ENCODE measurements around the gene PGM5. TPM values are rescaled to one million over a fixed set of nuclear protein-coding genes. Genes with fewer than 3 reads are reported as not detected.

The PGM5 gene
- total and polyA plus RNA-seq, 2 donors (not counting 3 experiments of a cell fraction or from before 2014, with no cell fraction given) = 0.14 to 1.9 TPM

DNA sequence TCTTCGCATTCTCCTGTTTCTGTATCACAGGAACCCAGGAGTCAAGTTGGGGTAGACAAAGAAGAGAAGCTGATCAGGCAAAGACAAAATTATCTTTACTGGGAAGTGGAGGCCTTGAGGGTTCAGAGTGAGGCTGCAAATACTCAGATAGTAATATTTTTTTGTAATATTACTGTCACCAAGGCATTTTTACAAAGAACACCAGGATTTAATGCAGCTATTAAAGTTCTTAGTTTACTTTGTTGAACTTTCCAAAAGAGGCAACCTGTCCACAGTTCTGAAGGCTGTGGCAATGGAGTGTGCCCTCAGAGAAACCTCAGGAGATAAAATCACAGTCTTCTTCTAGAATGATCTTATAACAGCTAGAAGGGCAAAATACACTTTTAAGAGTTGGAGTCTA, 74.9 kb downstream of the PGM5 start:
- dilution Hi-C loops (cut with MboI; ENCODE audit: extremely low pct_ligation_motif_present, low sequenced_read_pairs) = no loop called here
- H3K4me1 ChIP-seq (ENCODE audit: control insufficient read depth, extremely low read depth, insufficient read depth, low read length) = no peaks in the 10 kb centered on the region
- no peak overlapping the region for H3K27ac ChIP-seq (ENCODE audit: insufficient read depth, low read depth, low read length)
- H4K20me1 ChIP-seq (replicated peaks; ENCODE audit: control insufficient read depth, extremely low read depth, insufficient read depth, low read length) = no peaks in the 10 kb centered on the region
- DNase-seq (ENCODE audit: low read depth, low spot score) (no peak), FAIRE-seq (no peak)
- H3K79me2 ChIP-seq (ENCODE audit: control insufficient read depth, insufficient read depth, low read length) = no peaks in the 10 kb centered on the region
- TF ChIP-seq FOS (IDR thresholded peaks at IDR 0.05; ENCODE audit: borderline replicate concordance, insufficient read depth, low read length) (no peak), GATA2 (IDR thresholded peaks at IDR 0.05; ENCODE audit: insufficient read depth, insufficient read length, low read depth, low read length) (no peak), MYC (IDR thresholded peaks at IDR 0.05; ENCODE audit: low read depth, low read length) (no peak), EZH2 (IDR thresholded peaks at IDR 0.05; ENCODE audit: borderline replicate concordance, low read depth, low read length, severe bottlenecking) (no peak)
- TF ChIP-seq, protein P1, sequence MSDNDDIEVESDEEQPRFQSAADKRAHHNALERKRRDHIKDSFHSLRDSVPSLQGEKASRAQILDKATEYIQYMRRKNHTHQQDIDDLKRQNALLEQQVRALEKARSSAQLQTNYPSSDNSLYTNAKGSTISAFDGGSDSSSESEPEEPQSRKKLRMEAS (IDR thresholded peaks at IDR 0.05; ENCODE audit: insufficient read depth, insufficient read length) = no peak
- H3K36me3 ChIP-seq (ENCODE audit: control insufficient read depth in 2 of 2, extremely low read depth in 1 of 2, insufficient read depth in 2 of 2, low read length in 2 of 2) = no peaks in the 10 kb centered on the region
- BruUV-seq (replicated peaks) = no TSS peak
- H3K9ac ChIP-seq (replicated peaks; ENCODE audit: extremely low read depth, insufficient read depth, low read length) = no peak overlapping the region
- intact Hi-C loops (cut with micrococcal nuclease) = no loop called here
- POLR2A ChIA-PET = no interaction called here
- CTCF ChIA-PET = no interaction called here
- no peaks in the 10 kb centered on the region for H3K9me3 ChIP-seq (replicated peaks; ENCODE audit: control insufficient read depth, insufficient read depth, low read length)
- H3K9me1 ChIP-seq (replicated peaks; ENCODE audit: control insufficient read depth, extremely low read depth, insufficient read depth, low read length) = no peaks in the 10 kb centered on the region
- no peaks in the 10 kb centered on the region for H3K27me3 ChIP-seq (ENCODE audit: control insufficient read depth in 2 of 2, insufficient read depth in 2 of 2, low read length in 2 of 2)
- no peak overlapping the region for H3K4me3 ChIP-seq (replicated peaks in 1 of 3; ENCODE audit: insufficient read depth in 1 of 3, low read depth in 1 of 3, low read length in 3 of 3)
- H3K4me2 ChIP-seq (ENCODE audit: insufficient read depth, low read length) = no peak overlapping the region
- no peak overlapping the region for H2AFZ ChIP-seq (ENCODE audit: low read depth, low read length)

DNA sequence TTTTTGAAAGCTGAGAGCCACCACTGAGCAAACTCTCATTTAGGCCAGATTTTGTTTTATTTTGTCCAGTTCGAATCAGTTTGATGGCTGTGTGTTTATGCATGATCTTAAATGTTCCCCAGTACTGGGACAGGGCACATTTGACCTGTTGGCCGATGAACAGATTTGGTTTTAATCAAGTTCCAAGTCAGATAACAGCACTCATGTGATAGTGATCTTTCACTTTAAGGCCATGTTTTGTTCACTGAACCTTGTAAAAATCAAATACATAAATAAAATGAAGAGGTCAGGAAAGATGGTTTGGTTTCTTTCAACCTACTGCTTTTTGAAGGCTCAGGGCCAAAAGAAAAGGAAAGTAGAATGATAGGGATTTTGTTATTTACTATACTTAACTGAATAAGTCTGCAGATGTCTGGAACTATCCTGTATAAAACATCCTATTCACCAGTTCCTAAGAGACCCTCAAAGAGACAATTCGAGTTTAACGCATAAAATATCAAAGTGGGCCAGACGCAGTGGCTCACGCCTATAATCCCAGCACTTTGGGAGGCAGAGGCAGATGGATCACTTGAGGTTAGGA, 77.2 kb downstream of the PGM5 start:
- intact Hi-C loops (cut with micrococcal nuclease) = no loop called here

More for the DNA sequence above, 77.2 kb downstream of the PGM5 start:
- BruUV-seq (replicated peaks) = no TSS peak
- no peak for DNase-seq (ENCODE audit: low read depth, low spot score)
- FAIRE-seq = no peak
- Histone ChIP-seq H4K20me1 (replicated peaks; ENCODE audit: control insufficient read depth, extremely low read depth, insufficient read depth, low read length) (no peaks in the 10 kb centered on the region), H3K27me3 (ENCODE audit: control insufficient read depth in 2 of 2, insufficient read depth in 2 of 2, low read length in 2 of 2) (no peaks in the 10 kb centered on the region), H3K4me2 (ENCODE audit: insufficient read depth, low read length) (no peak overlapping the region), H3K9me1 (replicated peaks; ENCODE audit: control insufficient read depth, extremely low read depth, insufficient read depth, low read length) (no peaks in the 10 kb centered on the region), H3K9ac (replicated peaks; ENCODE audit: extremely low read depth, insufficient read depth, low read length) (no peak overlapping the region), H3K79me2 (ENCODE audit: control insufficient read depth, insufficient read depth, low read length) (no peaks in the 10 kb centered on the region), H3K4me1 (ENCODE audit: control insufficient read depth, extremely low read depth, insufficient read depth, low read length) (no peaks in the 10 kb centered on the region), H2AFZ (ENCODE audit: low read depth, low read length) (no peak overlapping the region), H3K9me3 (replicated peaks; ENCODE audit: control insufficient read depth, insufficient read depth, low read length) (no peaks in the 10 kb centered on the region), H3K36me3 (ENCODE audit: control insufficient read depth in 2 of 2, extremely low read depth in 1 of 2, insufficient read depth in 2 of 2, low read length in 2 of 2) (no peaks in the 10 kb centered on the region), H3K27ac (ENCODE audit: insufficient read depth, low read depth, low read length) (no peak overlapping the region), H3K4me3 (replicated peaks in 1 of 3; ENCODE audit: insufficient read depth in 1 of 3, low read depth in 1 of 3, low read length in 3 of 3) (no peak overlapping the region)
- TF ChIP-seq MYC (IDR thresholded peaks at IDR 0.05; ENCODE audit: low read depth, low read length) = no peak
- no peak for TF ChIP-seq FOS (IDR thresholded peaks at IDR 0.05; ENCODE audit: borderline replicate concordance, insufficient read depth, low read length)
- no peak for TF ChIP-seq POLR2A (IDR thresholded peaks at IDR 0.05; ENCODE audit: low read depth, low read length)
- TF ChIP-seq, protein P2, sequence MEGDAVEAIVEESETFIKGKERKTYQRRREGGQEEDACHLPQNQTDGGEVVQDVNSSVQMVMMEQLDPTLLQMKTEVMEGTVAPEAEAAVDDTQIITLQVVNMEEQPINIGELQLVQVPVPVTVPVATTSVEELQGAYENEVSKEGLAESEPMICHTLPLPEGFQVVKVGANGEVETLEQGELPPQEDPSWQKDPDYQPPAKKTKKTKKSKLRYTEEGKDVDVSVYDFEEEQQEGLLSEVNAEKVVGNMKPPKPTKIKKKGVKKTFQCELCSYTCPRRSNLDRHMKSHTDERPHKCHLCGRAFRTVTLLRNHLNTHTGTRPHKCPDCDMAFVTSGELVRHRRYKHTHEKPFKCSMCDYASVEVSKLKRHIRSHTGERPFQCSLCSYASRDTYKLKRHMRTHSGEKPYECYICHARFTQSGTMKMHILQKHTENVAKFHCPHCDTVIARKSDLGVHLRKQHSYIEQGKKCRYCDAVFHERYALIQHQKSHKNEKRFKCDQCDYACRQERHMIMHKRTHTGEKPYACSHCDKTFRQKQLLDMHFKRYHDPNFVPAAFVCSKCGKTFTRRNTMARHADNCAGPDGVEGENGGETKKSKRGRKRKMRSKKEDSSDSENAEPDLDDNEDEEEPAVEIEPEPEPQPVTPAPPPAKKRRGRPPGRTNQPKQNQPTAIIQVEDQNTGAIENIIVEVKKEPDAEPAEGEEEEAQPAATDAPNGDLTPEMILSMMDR (IDR thresholded peaks at IDR 0.05; ENCODE audit: extremely low read depth in 1 of 2, insufficient read depth in 1 of 2, low read depth in 1 of 2, low read length in 2 of 2) = no peak
- TF ChIP-seq, protein P1 (IDR thresholded peaks at IDR 0.05; ENCODE audit: insufficient read depth, insufficient read length) = no peak
- TF ChIP-seq POLR2AphosphoS5 (IDR thresholded peaks at IDR 0.05; ENCODE audit: insufficient read depth, low read depth, low read length) = no peak
- TF ChIP-seq EZH2 (IDR thresholded peaks at IDR 0.05; ENCODE audit: borderline replicate concordance, low read depth, low read length, severe bottlenecking) = no peak
- dilution Hi-C loops (cut with MboI; ENCODE audit: extremely low pct_ligation_motif_present, low sequenced_read_pairs) = no loop called here
- CTCF ChIA-PET = no interaction called here
- POLR2A ChIA-PET = no interaction called here
